ENCODE measurements around the gene SGO2.

GRCh38 chr2:200479692-200480265 is 46.2 kb upstream of the SGO2 start:
- TF ChIP-seq ZNF501 (CRISPR knock-in tag; IDR thresholded peaks at IDR 0.05) (no peak), ZNF331 (CRISPR knock-in tag; IDR thresholded peaks at IDR 0.05) (no peak)
- TF ChIP-seq, protein P1, sequence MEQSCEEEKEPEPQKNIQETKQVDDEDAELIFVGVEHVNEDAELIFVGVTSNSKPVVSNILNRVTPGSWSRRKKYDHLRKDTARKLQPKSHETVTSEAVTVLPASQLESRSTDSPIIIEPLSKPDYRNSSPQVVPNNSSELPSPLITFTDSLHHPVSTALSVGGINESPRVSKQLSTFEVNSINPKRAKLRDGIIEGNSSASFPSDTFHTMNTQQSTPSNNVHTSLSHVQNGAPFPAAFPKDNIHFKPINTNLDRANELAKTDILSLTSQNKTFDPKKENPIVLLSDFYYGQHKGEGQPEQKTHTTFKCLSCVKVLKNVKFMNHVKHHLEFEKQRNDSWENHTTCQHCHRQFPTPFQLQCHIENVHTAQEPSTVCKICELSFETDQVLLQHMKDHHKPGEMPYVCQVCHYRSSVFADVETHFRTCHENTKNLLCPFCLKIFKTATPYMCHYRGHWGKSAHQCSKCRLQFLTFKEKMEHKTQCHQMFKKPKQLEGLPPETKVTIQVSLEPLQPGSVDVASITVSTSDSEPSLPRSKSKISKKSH (CRISPR knock-in tag; IDR thresholded peaks at IDR 0.05; ENCODE audit: borderline replicate concordance): no peak

Measured in HepG2 (cell line).